BE2C (cell line): ENCODE measurements around the gene RAB3B.

ENCODE experiments used
- DNase-seq: peaks from one replicate; pipeline ENCODE4 v3.0.0-alpha.2; 2020
- H3K27me3 ChIP-seq: fragments of 250-450 bp; sonication (Bioruptor Pico); 2 replicates; pipeline ENCODE4 v1.5.1; 2020; ENCODE audit warnings: mild to moderate bottlenecking
- H3K36me3 ChIP-seq: fragments of 250-450 bp; sonication (Bioruptor Pico); 2 replicates; pipeline ENCODE4 v1.5.1; 2020; ENCODE audit warnings: mild to moderate bottlenecking
- H3K4me1 ChIP-seq: fragments of 250-450 bp; sonication (Bioruptor Pico); 2 replicates; pipeline ENCODE4 v1.5.1; 2020
- H3K4me3 ChIP-seq: 2 replicates; pipeline ENCODE4 v1.5.1; 2011; ENCODE audit warnings: low read depth, low read length
- H3K9me3 ChIP-seq: fragments of 250-450 bp; sonication (Bioruptor Pico); 2 replicates; pipeline ENCODE4 v1.5.1; 2020
- TF ChIP-seq, protein P1 (sequence below): IDR thresholded peaks from 2 replicates; pipeline ENCODE4 v1.5.1; 2012; ENCODE audit warnings: mild to moderate bottlenecking, low read depth, low read length

Gene RAB3B

DNA sequence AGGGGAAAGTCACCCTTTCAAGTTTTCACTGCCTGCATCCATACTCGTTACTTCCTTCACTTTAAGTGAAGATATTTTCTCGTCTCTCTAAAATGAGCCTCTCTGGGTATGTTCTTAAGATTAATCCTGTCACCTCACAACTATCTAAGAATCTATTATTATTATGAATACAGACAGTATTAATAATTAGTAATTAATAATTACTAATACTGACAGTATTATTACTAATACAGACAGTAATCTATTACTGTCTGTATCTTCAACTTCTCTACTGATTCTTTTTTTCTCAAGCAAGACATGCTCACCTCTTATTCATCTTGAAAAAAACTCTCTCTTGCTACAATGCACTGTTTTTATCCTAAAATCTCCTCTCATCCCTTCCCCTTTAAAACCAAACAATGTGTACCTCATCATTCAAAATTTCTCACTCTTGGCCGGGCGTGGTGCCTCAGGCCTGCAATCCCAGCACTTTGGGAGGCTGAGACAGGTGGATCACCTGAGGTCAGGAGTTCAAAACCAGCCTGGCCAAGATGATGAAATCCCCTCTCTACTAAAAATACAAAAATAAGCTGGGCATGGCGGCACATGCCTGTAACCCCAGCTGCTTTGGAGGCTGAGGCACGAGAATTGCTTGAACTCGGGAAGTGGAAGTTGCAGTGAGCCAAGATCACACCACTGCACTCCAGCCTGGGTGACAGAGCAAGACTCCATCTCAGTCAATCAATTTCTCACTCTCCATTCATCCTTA lies 119.7 kb downstream of the RAB3B start:
- no peaks in the 10 kb centered on the region for H3K36me3 ChIP-seq
- H3K4me3 ChIP-seq: no peak overlapping the region
- no peaks in the 10 kb centered on the region for H3K27me3 ChIP-seq
- no peak for DNase-seq
- TF ChIP-seq, protein P1, sequence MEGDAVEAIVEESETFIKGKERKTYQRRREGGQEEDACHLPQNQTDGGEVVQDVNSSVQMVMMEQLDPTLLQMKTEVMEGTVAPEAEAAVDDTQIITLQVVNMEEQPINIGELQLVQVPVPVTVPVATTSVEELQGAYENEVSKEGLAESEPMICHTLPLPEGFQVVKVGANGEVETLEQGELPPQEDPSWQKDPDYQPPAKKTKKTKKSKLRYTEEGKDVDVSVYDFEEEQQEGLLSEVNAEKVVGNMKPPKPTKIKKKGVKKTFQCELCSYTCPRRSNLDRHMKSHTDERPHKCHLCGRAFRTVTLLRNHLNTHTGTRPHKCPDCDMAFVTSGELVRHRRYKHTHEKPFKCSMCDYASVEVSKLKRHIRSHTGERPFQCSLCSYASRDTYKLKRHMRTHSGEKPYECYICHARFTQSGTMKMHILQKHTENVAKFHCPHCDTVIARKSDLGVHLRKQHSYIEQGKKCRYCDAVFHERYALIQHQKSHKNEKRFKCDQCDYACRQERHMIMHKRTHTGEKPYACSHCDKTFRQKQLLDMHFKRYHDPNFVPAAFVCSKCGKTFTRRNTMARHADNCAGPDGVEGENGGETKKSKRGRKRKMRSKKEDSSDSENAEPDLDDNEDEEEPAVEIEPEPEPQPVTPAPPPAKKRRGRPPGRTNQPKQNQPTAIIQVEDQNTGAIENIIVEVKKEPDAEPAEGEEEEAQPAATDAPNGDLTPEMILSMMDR: no peak
- H3K9me3 ChIP-seq: no peaks in the 10 kb centered on the region
- H3K4me1 ChIP-seq: no peaks in the 10 kb centered on the region

DNA sequence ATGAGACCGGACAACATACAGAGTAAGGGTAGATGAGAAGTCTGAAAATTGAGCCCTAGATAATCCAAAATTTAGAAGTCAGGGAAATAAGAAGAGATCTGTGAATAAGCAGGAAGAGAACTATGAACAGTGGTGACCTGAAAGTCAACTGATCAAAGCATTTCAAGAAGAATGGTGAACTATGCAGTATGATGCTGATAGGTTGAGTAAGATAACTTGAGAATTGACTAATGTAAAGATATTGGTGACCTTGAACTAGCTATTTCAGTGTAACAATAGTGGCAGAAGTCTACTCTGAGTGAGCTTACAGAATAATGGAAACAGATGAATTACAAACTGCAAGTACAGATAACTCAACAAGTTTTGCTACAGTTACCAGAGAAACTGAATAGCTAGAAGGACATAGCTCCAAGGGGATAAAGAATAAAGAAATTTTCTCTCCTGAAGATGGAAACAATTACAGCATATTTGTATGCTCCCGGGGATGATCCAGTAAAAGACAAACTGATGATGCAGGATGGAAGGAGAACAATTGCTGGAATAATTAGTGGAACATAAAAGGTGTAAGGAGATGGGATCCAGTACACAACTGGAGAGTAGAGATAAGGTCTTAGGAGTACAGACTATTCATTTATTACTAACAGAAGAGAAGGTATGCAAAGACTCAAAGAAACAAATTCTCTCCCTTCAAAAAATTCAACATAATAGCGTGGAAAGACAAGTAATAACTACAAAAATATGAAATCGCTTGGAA lies 122.8 kb downstream of the RAB3B start:
- Histone ChIP-seq H3K9me3 (no peaks in the 10 kb centered on the region), H3K36me3 (no peaks in the 10 kb centered on the region), H3K4me1 (no peaks in the 10 kb centered on the region), H3K4me3 (no peak overlapping the region), H3K27me3 (no peaks in the 10 kb centered on the region)
- TF ChIP-seq, protein P1: no peak
- DNase-seq: no peak

DNA sequence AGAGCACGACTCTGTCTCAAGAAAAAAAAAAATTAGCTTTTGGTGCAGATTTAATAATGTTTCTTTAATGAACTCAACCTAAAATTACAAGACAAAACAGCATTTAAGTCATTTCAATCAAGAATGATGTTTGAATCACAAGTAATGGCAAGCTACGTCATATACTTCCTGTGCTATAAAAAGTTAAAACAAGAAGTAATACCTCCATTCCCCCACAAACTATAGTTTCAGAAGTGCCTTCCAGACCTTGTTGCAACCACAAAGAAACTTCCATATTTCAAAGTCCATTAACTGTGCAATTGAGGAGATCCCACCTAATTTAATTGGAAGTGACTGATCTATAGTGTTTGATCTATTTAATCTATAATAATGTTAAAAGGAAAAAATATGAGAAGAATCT lies 127.1 kb downstream of the RAB3B start:
- Histone ChIP-seq H3K27me3 (no peaks in the 10 kb centered on the region), H3K4me1 (no peaks in the 10 kb centered on the region), H3K36me3 (no peaks in the 10 kb centered on the region), H3K9me3 (no peaks in the 10 kb centered on the region), H3K4me3 (no peak overlapping the region)
- no peak for DNase-seq
- TF ChIP-seq, protein P1: no peak

DNA sequence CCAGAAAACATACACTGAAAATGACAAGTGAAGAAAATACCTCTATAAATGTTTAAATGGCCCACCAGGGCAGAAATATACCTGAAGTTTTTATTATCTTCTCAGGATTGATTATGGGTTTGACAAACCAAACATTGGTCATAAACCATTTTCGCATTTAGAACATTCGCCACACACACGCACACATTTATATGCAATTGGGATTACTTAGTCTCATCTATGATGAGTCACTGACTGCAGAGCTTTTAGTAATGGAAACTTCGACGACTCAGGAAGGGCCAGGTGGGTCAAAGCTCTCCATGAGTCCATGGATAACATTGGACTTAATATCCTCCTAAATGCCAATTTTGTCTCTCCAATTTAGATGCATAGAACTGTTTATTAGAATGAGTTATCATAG lies 128.8 kb downstream of the RAB3B start:
- Histone ChIP-seq H3K4me1 (no peaks in the 10 kb centered on the region), H3K9me3 (no peaks in the 10 kb centered on the region), H3K27me3 (no peaks in the 10 kb centered on the region), H3K36me3 (no peaks in the 10 kb centered on the region), H3K4me3 (no peak overlapping the region)
- TF ChIP-seq, protein P1: no peak
- no peak for DNase-seq

DNA sequence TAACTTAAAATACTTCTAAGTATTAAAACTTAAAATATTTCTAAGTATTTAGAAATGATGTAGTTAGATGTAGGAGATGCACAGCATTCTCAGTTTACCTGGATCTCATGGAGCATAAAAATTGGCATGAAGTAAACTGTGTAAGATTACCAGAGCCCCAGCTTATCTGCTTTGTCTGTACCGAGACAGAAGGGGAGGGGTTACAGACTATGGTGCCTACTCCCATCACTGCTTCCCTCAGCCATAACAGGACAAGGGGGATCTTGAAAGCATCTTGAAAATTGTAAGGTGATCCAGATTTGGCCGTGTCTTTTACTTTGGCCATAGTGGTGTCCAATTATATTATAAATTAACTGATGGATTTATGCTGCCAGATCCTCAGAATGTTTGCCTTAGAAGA lies 130.8 kb downstream of the RAB3B start:
- no peaks in the 10 kb centered on the region for H3K9me3 ChIP-seq
- TF ChIP-seq, protein P1: no peak
- H3K36me3 ChIP-seq: no peaks in the 10 kb centered on the region
- H3K4me1 ChIP-seq: no peaks in the 10 kb centered on the region
- no peaks in the 10 kb centered on the region for H3K27me3 ChIP-seq
- DNase-seq: no peak
- no peak overlapping the region for H3K4me3 ChIP-seq

DNA sequence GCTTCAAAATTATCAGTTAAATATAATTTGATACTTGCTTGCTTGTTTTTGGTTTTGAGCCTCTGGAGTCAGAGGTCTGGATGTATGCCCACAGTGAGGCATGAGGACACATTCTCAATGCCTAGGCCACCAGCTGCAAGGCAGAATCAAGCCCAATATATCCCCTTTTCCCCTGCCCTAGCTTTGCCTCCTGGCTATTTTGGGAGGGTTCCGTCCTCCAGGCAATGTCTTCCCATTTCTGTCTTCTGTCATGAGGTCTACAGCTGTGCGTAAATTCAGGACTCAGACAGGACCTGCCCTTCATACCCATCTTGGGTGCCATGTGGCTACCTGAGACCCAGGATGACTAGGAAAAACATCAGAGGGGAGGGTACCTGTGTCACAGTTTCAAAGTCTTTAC lies 131.2 kb downstream of the RAB3B start:
- H3K36me3 ChIP-seq: no peaks in the 10 kb centered on the region
- H3K4me3 ChIP-seq: no peak overlapping the region
- TF ChIP-seq, protein P1: no peak
- no peaks in the 10 kb centered on the region for H3K9me3 ChIP-seq
- no peak for DNase-seq
- H3K27me3 ChIP-seq: no peaks in the 10 kb centered on the region
- no peaks in the 10 kb centered on the region for H3K4me1 ChIP-seq
